Cerebellar cortex (tissue), 1 donor: ENCODE data around the gene SEL1L3.

Source experiments
- DNase-seq: peaks from one replicate; pipeline ENCODE4 v3.0.0-alpha.2; 2015; ENCODE audit warnings: low spot score

The SEL1L3 gene

DNA sequence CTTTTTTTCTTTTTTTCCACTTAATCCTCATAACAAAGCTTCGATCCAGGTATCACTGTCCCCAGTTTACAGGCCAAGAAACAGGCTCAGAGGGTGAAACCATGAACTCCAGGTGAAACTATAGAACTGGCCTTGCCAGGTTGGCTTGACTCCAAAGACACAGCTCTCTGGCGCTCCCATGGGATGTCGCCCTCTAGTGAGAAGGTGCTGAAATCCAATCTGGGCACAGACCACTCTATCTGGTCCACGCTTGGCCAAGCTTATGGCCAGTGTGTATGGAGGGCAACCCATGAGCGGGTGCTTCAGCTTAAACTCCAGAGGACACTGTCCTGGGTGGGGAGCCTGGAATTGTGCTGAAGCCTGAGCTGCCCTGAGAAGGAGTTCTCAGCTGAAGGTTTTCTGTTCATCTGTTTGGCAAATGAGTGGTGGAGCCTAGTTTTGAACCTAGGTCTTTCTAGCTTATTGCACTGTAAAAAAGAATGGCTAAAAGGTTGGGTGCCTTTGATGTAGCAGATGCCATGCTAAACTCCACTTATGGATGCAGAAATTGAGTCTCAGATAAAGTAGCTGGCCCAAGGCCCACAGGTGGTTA, 70.5 kb downstream of the SEL1L3 start:
- peak; percentile 43 for DNase-seq

DNA sequence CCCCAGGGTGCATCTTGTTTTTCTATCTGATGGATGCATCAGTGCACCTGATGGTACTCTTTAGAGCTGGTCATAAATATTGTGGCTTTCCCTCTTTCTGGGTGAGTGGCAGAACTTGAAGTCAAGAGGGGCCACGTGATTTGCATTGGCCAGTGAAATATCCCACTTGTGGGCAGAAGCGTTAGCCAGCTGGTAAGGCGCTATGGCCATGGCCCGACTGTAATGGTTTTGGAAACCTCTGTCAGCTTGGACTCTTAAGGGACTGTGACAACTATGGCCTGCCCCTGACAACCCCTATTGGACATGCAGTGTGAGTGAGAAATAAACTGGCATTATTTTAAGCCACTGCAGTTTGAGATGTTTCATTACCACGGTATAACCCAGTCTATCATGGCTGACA, 72.8 kb downstream of the SEL1L3 start:
- DNase-seq, result no peak

DNA sequence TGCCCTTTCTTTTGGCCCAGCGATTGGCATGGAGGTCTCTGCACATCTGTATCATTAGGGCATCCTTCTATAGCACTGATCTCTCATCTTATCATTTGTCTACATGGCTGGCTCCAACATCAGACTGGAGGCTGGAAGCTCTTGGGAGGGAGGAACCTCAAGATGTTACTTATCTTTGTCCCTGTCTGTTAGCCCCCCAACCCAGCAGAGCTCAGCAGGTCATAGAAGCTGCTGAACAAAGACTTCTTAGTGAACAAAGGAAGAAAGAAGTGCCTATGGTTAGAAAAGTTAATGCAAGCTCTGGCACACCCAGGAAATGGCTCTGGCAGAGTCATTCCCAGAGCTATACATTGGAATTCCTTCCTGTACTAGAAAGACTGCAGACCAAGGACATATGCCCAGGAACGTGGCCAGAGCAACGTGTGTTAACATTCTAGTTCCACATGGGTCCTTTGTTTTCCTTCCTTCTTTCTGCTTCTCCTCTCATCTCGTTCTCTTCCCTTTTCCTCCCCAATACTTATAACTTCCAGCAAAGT, 74.0 kb downstream of the SEL1L3 start:
- no peak for DNase-seq

DNA sequence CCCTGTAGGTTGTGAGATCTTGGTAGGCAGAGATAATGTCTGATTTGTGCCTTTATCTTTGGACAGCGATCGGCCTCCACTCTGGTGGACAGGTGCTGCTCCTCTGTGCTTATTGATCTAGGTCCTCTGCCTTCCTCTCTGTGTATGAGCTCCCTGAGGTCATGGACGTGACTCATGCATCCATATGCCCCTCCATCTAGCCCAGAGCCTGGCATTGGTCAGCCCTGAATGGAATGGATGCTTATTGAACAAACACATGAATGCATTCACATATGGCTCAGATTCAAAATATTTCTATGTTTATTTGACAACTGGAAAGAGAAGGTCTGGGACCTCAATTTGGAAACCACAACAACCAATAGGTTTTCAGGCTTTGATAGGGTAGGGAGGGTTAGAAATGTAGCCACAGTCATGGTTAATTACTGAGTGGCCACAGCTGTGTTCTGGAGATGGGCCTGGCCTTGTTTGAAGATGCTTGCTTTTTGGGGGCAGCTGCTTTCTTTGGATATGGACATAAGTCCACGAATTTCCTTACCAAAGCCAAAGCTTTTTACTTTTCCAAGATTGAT, 76.2 kb downstream of the SEL1L3 start:
- DNase-seq, result no peak

DNA sequence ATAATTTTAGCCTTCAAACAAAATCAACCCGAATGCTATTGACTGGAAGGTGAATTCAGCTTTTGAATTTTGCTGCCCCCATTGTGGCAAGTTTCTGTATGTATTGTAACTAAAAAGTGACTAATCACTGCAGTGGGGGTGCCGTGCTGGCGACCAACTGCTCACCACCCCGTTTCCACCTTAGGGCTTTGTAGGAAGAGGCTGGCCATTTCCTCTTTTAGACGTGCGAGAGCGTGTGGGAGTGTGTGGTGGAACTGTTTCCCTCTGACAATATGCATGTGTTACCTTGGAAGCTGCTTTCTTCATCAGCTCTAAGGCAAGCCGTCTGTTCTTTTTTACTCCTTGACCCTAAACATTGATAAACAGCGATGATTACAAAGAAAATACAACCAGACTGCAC, 78.8 kb downstream of the SEL1L3 start:
- DNase-seq, result no peak

DNA sequence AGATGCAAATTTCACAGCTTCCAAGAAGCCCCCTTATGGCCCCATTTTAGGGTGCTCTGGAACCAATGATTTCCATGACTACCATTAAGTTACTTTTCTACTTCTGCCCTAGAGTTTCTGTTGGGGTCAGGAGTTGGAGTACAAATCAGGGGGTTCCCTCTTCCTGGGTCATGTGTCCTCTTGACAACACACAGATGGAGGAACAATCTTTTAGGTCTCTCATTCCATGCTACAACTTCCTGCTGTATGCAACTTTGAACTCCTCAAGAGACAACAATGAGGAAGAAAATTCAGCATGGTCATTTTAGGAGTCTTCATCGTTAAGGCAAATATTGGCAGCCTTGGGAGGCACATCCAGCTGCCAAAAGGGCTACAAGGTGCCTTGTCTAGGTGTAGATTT, 79.7 kb downstream of the SEL1L3 start:
- DNase-seq, result no peak

DNA sequence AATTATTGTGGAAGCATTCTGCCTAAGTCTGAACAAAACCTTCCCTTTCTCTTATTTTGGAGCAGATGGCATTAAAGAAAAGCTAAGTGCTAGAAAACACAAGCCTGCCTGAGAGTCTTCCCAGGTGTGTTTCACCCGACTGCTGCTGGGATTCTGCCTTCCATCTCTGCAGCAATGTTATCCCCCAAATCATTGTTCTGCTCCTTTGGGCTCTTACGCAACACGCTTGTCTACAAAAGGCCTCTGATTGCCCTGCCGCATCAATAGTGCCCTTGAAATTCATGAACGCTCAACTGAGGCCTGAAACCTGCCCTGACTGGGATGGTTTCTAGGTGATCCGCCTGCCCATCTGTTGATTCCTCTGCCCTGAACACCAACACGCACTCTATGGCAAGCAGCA, 80.3 kb downstream of the SEL1L3 start:
- DNase-seq, result no peak

DNA sequence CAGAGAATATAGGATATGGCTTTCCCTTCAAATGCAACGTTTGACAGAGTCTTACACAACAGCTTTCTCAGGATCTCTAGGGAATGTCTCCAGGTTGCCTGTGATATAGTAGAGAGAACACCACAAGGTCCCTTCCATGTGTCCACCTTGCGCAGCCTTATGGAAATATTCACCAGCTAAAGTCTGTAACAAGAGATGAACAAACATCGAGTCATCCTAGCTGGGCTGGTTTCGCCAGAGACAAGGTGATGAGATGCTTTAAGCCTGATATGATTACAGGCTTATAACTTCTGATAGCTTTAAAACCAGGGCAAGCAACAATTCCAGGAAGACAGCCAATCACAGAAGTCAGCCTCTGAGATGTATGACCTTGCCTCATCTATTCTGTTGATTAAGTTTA, 83.8 kb downstream of the SEL1L3 start:
- no peak for DNase-seq

DNA sequence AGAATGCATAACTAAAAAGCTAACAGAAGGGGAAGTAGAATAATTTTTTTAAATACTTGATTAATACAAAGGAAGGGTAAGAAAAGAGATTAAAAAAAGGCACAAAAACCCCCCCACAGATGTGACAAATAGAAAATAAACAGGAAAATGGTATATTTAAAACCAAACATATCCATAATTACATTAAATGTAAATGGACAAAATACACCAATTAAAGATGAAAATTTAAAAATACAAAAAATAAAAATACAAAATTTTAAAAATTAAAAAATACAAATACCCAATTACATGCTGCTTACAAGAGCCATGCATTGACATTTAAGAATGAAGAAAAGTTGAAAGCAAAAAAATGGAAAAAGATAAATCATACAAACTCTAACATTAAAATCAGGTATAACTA, 86.0 kb downstream of the SEL1L3 start:
- no peak for DNase-seq

DNA sequence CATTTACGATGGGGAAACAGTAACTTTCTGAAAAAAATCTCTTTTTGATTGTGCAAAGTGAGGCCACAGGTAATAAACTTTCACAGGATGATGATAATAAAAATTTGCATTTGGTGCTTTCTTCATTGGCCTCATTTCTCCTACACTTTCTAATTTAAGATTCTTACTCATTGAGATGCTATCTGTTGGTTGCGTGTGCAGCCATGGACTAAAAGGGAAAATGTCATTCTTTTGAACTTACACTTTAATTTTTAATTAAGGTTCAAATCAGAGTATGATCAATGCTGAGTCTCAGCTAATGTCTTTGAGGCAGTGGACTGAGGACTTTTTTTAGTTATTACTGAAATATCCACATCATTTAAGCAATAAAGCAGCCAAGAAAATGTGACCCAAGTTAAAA, 87.6 kb downstream of the SEL1L3 start:
- DNase-seq, result no peak

DNA sequence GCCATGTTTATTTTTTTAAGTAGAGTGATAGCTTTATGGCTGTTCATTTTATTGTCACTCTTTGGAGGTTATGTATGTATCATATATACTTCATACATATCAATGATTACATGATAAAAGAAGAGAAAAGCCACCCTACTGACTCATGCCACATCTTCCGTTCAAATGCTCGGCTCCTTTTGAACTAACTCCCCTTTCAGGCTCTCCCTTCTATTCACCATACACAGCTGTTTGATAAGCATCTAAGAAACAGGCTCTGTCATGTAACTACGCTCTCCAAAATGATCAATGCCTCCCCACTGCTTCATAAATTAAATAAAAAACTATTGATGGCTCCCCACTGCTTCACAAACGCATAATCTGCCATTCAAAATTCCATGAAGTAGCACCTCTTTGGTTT, 89.4 kb downstream of the SEL1L3 start:
- DNase-seq, result no peak

DNA sequence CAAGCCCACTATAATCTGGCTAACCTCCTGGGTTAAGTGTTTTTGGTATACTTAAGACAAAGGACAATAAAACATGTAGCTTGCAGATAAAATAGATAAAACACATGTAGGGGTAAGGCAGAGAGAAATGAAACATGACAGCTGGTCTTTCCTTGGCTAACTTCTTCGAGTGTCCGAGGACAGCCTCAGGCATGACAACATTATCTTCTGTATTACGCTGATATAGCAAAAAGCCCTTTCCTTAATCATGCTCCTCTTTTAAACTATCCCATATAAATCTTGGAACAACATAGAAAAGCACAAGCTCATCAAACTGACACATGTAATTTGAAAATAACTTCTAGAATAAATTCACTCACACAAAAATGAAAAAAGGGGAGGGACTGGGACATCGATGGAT, 91.1 kb downstream of the SEL1L3 start:
- DNase-seq, result no peak

DNA sequence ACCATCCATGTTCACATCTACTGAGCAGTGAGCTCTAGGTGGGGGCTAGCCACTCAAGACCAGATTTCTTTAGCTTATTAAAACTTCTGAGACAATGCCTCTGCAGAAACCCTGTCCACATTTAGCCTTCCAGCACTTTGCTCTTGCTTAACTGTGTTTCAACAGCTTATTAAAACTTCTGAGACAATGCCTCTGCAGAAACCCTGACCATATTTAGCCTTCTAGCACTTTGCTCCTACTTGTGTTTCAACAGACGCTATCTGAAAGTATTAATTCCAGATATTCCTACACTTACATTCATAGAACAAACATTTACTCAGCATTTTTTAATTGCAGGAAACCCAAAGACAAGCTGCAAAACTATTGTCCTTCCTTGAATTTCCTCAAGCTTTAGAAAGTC, 91.9 kb downstream of the SEL1L3 start:
- no peak for DNase-seq

DNA sequence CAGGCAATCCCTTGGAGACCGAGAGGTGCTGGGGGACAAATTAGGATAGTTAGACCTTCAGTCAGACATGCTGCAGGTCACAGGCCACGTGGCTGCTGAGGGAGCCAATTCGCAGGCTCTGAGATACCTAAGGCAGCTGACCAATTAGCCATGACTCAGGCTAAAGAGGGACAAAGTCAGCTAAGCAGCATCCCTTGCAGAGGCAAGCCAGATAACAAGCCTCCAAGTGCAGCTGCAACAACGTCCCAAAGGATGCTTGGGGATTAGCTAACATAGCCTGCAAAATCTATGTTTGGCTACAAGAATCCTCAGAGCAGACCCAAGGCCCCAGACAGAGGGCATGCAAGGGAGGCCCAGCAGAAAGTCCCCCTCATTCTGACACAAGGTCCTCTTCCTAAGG, 93.5 kb downstream of the SEL1L3 start:
- DNase-seq, result peak; percentile 50

DNA sequence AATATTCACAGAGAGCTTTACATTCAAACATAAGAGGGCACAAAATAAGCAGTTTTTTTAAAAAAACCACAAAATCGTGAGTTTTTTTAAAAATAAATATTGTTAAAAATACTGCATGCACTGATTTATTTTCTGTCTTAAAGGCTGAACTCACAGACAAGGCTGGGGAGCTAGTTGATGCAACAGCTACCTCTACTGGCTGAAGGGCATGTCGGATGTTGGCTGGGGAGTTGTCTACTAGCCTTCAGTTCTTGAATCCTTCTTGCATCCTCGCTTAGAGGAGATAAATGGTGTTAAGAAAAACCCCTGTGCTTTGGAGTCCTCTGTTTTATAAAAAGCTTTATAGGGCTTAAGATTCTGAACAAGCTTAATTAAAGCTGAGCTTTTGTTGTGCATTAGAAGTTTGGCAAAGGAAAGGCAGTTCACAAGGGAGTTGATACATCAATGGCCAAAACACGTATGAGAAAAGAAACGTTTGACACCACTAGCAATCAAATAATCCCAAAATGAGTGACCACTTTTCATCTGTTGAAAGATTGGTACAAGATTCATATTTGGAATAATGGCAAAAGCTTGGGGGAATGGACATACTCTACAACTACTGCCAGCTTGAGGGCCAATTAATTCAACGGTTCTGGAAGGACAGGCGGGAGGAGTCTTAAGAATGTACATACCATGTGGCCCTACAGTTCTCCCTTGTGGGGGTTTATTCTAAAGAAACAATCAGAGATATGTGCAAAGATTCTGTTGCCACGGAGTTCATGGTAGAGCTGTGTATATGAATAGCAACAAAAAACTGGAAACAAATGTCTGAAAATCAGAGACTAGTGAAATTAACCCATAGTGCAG, 94.7 kb downstream of the SEL1L3 start:
- DNase-seq, result peak; percentile 94

DNA sequence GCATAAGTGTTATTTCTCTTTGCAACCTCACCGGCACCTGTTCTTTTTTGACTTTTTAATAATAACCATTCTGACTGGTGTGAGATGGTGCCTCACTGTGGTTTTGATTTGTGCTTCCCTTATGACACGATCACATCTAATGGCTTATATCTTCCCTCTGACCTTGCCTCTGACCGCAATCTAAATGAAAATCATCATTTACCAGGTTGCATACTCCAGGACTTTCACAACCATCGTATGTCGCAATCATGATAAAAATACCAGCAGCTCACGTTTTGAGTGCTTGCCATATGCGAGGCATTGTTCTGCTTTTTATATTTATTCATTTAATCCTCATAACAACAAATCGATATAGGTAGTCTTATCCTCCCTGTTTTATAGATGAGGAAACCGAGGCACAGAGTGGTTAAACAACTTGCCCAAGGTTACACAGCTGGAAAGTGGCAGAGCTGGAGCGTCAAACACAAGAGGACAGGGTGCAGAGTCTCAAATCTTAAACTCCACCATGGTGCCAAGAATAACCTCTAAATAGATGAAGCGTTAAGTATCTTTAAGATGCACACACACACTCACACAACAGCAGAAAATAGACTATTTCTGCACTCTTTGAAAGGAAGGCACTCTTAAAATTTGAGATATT, 102.2 kb downstream of the SEL1L3 start:
- no peak for DNase-seq

DNA sequence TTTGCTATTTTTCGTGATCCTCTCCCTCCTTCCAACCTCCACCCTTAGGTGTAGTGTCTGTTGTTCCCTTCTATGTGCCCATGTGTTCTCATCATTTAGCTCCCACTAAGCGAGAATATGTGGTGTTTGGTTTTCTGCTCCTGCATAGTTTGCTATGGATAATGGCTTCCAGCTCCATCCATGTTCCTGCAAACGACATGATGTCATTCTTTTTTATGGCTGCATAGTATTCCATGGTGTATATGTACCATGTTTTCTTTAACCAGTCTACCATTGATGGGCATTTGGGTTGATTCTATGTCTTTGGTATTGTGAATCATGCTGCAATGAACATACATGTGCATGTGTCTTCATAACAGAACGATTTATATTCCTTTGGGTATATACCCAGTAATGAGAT, 102.7 kb downstream of the SEL1L3 start:
- DNase-seq, result no peak

DNA sequence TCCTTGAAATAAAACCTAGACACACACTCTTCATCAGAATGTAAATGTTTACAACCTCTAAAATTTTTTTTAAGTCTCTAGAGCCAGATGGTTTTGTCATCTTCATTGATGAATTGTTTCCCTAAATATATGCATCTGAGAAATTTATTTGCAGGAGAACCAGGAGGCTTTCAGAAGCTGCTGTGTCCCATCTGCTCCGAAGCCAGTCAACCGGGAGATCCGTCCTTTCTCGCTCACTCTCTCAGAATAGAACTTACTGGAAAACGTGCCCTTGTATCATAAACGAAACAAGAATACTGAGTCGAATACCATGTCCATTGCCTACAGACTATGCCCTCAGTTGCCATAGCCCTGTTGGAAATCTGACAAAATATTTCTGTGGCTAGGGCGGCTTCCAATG, 103.7 kb downstream of the SEL1L3 start:
- peak; percentile 65 for DNase-seq

DNA sequence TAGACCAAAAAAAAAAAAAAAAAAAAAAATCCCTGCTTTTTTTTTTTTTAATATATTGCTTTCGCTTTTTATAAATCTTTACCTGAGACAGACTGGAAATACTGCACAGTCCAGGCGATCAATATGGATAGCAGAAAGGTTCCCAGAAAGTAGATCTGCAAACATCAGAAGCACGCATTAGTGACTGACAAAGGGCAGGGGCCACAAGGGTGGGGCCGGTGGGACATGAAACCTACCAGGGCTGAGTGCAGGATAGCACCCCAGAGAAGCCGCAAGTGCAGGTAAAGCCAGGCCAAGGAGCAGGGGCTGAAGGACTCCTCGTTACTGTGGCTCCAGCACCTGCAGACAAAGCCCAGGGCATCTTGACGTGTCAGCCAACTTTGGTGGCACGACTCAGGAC, 105.3 kb downstream of the SEL1L3 start:
- no peak for DNase-seq

DNA sequence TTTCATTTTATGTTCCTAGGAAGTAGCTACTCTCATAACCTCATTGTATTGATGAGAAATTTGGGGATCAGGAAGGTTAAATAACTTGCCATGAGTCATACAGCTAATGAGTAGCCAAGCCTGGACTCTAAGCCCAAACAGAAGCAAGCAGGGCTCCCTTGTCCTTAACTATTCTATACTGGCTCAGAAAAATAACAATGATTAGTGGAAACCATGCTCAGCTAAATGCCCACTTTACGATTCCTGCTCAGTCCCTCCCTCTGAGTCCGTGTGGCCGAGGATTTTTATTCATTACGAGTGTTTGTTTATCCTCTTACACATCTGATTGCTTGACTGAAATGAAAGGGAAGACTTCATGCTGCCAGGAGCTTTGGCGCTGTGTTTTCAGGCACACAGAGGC, 106.3 kb downstream of the SEL1L3 start:
- DNase-seq, result no peak

DNA sequence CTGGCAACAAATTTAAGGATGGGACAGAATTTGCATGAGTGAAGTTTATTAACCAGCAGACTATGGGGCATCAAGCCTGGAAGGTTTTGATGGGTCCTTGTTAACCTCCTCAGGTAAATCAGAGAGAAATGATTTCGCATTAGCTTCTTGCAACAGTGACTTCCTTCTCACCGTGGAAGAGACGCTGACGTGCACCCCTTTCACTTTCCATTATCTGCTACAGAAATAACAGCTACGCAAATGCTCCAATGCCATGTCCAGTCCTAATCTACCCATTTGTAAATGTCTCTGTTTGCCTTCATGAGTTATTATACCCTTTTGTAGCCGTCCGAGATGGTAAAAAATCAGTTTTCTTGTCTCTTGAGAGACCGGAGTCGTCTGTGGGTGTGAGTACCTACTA, 106.9 kb downstream of the SEL1L3 start:
- no peak for DNase-seq

DNA sequence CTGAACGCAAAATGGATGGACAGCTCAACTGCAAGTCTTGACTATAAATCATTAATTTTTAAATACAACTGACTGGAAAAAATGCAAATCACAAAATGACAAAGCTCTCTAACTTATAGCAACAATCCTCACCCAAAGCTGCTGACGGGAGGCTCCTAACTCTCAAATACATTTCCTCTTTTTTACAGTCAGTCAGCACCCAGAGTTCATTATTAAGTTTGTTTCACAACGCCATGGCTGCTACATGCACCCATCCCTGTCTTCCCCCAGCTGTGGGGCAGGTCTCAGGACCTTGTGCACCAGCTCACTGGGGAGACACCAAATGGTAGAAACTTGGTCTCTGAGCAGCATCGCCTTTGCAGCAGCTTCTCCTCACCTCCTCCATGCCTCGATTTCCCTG, 109.5 kb downstream of the SEL1L3 start:
- DNase-seq, result no peak

DNA sequence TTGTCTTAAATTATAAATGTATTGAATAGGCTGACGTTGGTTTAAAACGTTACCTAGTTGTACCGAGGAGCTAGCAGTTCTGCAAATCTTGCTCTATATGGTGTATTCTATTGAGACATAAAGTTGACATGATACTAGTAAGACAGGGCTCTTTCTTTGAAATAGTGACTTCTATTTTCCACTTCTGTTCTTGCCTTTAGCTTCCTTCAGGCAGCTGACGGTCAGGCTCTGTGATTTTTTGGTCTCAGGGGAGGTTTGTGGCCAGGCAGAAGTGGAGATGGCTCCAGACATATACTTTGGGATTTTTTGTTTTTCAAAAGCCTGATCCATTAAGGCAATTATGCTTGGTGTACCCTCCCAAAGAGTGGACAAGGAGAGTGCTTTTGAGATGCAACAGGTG, 111.9 kb downstream of the SEL1L3 start:
- no peak for DNase-seq
